GM12878 (cell line): ENCODE data around the gene CBARP.
A peak's percentile ranks its signal among the peaks of the same experiment; 100 is the strongest.

ENCODE experiments used
- CEBPB ChIP-seq, 2 experiments: fragments of 150-350 bp in 1 of 2; IDR thresholded peaks; 2 replicates each; pipeline ENCODE4 v1.6.1; 2012 to 2014; ENCODE audit warnings: low read depth in 2 of 2, low read length in 2 of 2, borderline replicate concordance in 1 of 2, inconsistent platforms in 1 of 2
- CTCF ChIP-seq, 3 experiments: IDR thresholded peaks in 2 of 3; conservative IDR thresholded peaks in 1 of 3; 2 replicates each; pipeline ENCODE4 v1.5.1; 2011; ENCODE audit warnings: low read depth in 3 of 3, low read length in 3 of 3, mild to moderate bottlenecking in 3 of 3, control low read depth in 2 of 3, moderate library complexity in 2 of 3, inconsistent platforms in 1 of 3, mixed read lengths in 1 of 3; ENCODE audit not compliant: control insufficient read depth in 2 of 3, insufficient read depth in 1 of 3; ENCODE audit errors: extremely low read depth in 1 of 3
- MYC ChIP-seq: IDR thresholded peaks from 2 replicates; pipeline ENCODE4 v1.6.1; 2011; ENCODE audit warnings: mild to moderate bottlenecking, low read length, moderate library complexity, inconsistent platforms; ENCODE audit not compliant: insufficient read depth, insufficient replicate concordance, insufficient read length, severe bottlenecking
- NRF1 ChIP-seq: conservative IDR thresholded peaks from 2 replicates; pipeline ENCODE4 v1.6.1; 2011; ENCODE audit warnings: mild to moderate bottlenecking, low read depth, low read length, improper control_type of control experiment
- RAD51 ChIP-seq: fragments of 450-650 bp; IDR thresholded peaks from 2 replicates; pipeline ENCODE4 v1.6.1; 2016; ENCODE audit warnings: moderate library complexity, mild to moderate bottlenecking, inconsistent platforms
- ZNF622 ChIP-seq: fragments of 450-650 bp; IDR thresholded peaks from 2 replicates; pipeline ENCODE4 v1.6.1; 2017; ENCODE audit warnings: mild to moderate bottlenecking, inconsistent platforms
- TF ChIP-seq, protein P1 (sequence below): IDR thresholded peaks from 2 replicates; pipeline ENCODE4 v1.6.1; 2011; ENCODE audit warnings: low read depth, low read length, improper control_type of control experiment, borderline replicate concordance

GRCh38 chr19:1220477-1220930 lies 17.3 kb downstream of the CBARP start:
- TF ChIP-seq ZNF622 (no peak), NRF1 (no peak), MYC (no peak), CEBPB (IDR thresholded peaks at IDR 0.05; ENCODE audit: borderline replicate concordance in 1 of 2, low read depth in 2 of 2, low read length in 2 of 2) (no peak), CTCF (IDR thresholded peaks at IDR 0.05 in 2 of 3, conservative IDR thresholded peaks at IDR 0.05 in 1 of 3; ENCODE audit: control insufficient read depth in 2 of 3, extremely low read depth in 1 of 3, insufficient read depth in 1 of 3, low read depth in 3 of 3, low read length in 3 of 3) (0 out of 6 replicates have a peak, but pooled peaks of 1 of the 3 experiments have one; percentile 20), RAD51 (no peak)
- TF ChIP-seq, protein P1, sequence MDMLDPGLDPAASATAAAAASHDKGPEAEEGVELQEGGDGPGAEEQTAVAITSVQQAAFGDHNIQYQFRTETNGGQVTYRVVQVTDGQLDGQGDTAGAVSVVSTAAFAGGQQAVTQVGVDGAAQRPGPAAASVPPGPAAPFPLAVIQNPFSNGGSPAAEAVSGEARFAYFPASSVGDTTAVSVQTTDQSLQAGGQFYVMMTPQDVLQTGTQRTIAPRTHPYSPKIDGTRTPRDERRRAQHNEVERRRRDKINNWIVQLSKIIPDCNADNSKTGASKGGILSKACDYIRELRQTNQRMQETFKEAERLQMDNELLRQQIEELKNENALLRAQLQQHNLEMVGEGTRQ: no peak
